GM12878 (cell line): ENCODE results near the gene CAPN1. TPM values are rescaled to one million over a fixed set of nuclear protein-coding genes. Genes with fewer than 3 reads are reported as not detected.

Experiments used
- ATAC-seq: fragments of 200-7000 bp; cut with Tn5 transposase; 3 replicates; pipeline ENCODE4 v1.9.1; 2020; ENCODE audit warnings: mild to moderate bottlenecking, moderate library complexity
- BruUV-seq: library from RNA; stranded (reverse); fragments of 400-500 nt; replicated peaks from 2 replicates; lab custom pipeline; 2021; lab: Mats Ljungman, UMichigan
- CTCF ChIA-PET: fragments of 300-600 bp; sonication (Branson Sonifier 250); formaldehyde crosslinking; extraction: SDS; loops from one replicate; lab custom pipeline; 2021; ENCODE audit warnings: inconsistent platforms; lab: Yijun Ruan, JAX
- POLR2A ChIA-PET: fragments of 350-600 bp; formaldehyde crosslinking; extraction: SDS; loops from one replicate; lab custom pipeline; 2021; ENCODE audit warnings: inconsistent platforms; lab: Charles Lee
- RAD21 ChIA-PET: fragments of 300-600 bp; sonication (Branson Sonifier 250); formaldehyde crosslinking; loops from one replicate; lab custom pipeline; 2023; ENCODE audit warnings: antibody characterized with exemption; ENCODE audit not compliant: unreplicated experiment; lab: Charles Lee
- SMC1A ChIA-PET: fragments of 300-600 bp; sonication (Branson Sonifier 250); formaldehyde crosslinking; loops from one replicate; lab custom pipeline; 2023; ENCODE audit not compliant: unreplicated experiment, uncharacterized antibody; lab: Charles Lee
- DNase-seq: peaks from one replicate; pipeline ENCODE4 v3.0.0-alpha.2; 2011; ENCODE audit warnings: low read depth, low spot score
- FAIRE-seq: peaks from 3 replicates; lab custom pipeline; 2011; peaks lifted over from hg19 to GRCh38; lab: Jason Lieb, UNC
- H2AFZ ChIP-seq: 2 replicates; pipeline ENCODE4 v1.6.0; 2011; ENCODE audit warnings: low read depth, low read length, control low read depth; ENCODE audit not compliant: control insufficient read depth
- H3K27ac ChIP-seq: 2 replicates; pipeline ENCODE4 v1.5.1; 2011; ENCODE audit warnings: control low read depth; ENCODE audit not compliant: control insufficient read depth, insufficient read depth
- H3K27me3 ChIP-seq, 2 experiments: replicated peaks in 1 of 2; 2 replicates each; pipeline versions ENCODE4 v1.6.0 to v1.6.1; 2011; ENCODE audit warnings: low read length in 1 of 2; ENCODE audit not compliant: control insufficient read depth in 2 of 2, insufficient read depth in 2 of 2
- H3K36me3 ChIP-seq, 2 experiments: 2 replicates each; pipeline ENCODE4 v1.5.1; 2011; ENCODE audit warnings: low read length in 1 of 2; ENCODE audit not compliant: control insufficient read depth in 2 of 2, insufficient read depth in 2 of 2
- H3K4me1 ChIP-seq: 2 replicates; pipeline ENCODE4 v1.6.1; 2011; ENCODE audit warnings: mild to moderate bottlenecking, low read length, moderate library complexity, mixed read lengths; ENCODE audit not compliant: control insufficient read depth, insufficient read depth
- H3K4me2 ChIP-seq: 2 replicates; pipeline ENCODE4 v1.6.0; 2011; ENCODE audit warnings: control low read depth; ENCODE audit not compliant: control insufficient read depth, insufficient read depth
- H3K4me3 ChIP-seq: fragments of 200-600 bp; sonication (generic); 2 replicates; pipeline ENCODE4 v1.5.1; 2016
- H3K79me2 ChIP-seq: 2 replicates; pipeline ENCODE4 v1.6.0; 2011; ENCODE audit warnings: low read length; ENCODE audit not compliant: control insufficient read depth, insufficient read depth
- H3K9ac ChIP-seq: 2 replicates; pipeline ENCODE4 v1.8.0; 2011; ENCODE audit warnings: low read length, control low read depth, mixed read lengths; ENCODE audit not compliant: control insufficient read depth, insufficient read depth
- H3K9me3 ChIP-seq: replicated peaks from 3 replicates; pipeline ENCODE4 v1.5.1; 2011; ENCODE audit warnings: mild to moderate bottlenecking, low read length; ENCODE audit not compliant: control insufficient read depth, insufficient read depth
- H4K20me1 ChIP-seq: 2 replicates; pipeline ENCODE4 v1.6.0; 2011; ENCODE audit not compliant: control insufficient read depth, insufficient read depth
- CBFB ChIP-seq: IDR thresholded peaks from 2 replicates; pipeline ENCODE4 v1.6.1; 2016; ENCODE audit warnings: antibody characterized with exemption, low read depth
- CHD2 ChIP-seq: IDR thresholded peaks from 2 replicates; pipeline ENCODE4 v1.6.1; 2011; ENCODE audit warnings: low read depth, low read length, improper control_type of control experiment, borderline replicate concordance
- FOS ChIP-seq: IDR thresholded peaks from 3 replicates; pipeline ENCODE4 v1.6.1; 2011; ENCODE audit warnings: borderline replicate concordance; ENCODE audit not compliant: insufficient read length; ENCODE audit errors: extremely low read depth
- JUNB ChIP-seq: IDR thresholded peaks from 2 replicates; pipeline ENCODE4 v1.6.1; 2016; ENCODE audit warnings: antibody characterized with exemption, mild to moderate bottlenecking
- NFYA ChIP-seq: IDR thresholded peaks from 2 replicates; pipeline ENCODE4 v1.6.1; 2011; ENCODE audit warnings: low read depth, mild to moderate bottlenecking, low read length, improper control_type of control experiment, borderline replicate concordance
- POLR2A ChIP-seq: IDR thresholded peaks from 2 replicates; pipeline ENCODE4 v1.6.1; 2011; ENCODE audit warnings: low read depth, mild to moderate bottlenecking, low read length
- RUNX3 ChIP-seq: IDR thresholded peaks from 2 replicates; pipeline ENCODE4 v1.6.1; 2012; ENCODE audit warnings: low read length, inconsistent platforms
- ZNF592 ChIP-seq: fragments of 450-650 bp; IDR thresholded peaks from 2 replicates; pipeline ENCODE4 v1.6.1; 2017; ENCODE audit warnings: mild to moderate bottlenecking, moderate library complexity
- whole genome bisulfite sequencing: methylation state at CpG from one replicate; pipeline ENCODE4 v1.1.6; 2016; ENCODE audit warnings: low lambda C conversion rate; ENCODE audit not compliant: insufficient replicate concordance, insufficient coverage; ENCODE audit errors: missing lambda C conversion rate; 5-methylcytosine and 5-hydroxymethylcytosine counted together
- in situ Hi-C: fragments of 300-500 bp; cut with MboI; formaldehyde crosslinking; loops from 9 replicates; pipeline ENCODE4 v1.14.3; 2018; ENCODE audit warnings: mixed read lengths
- intact Hi-C: fragments of 100-400 bp; cut with micrococcal nuclease; formaldehyde crosslinking; loops from one replicate; pipeline ENCODE4 v1.14.2; 2022; ENCODE audit not compliant: unreplicated experiment
- polyA plus RNA-seq, 11 experiments: library from polyadenylated mRNA; depleted of rRNA in 4 of 11; unstranded in 6 of 11; stranded (reverse) in 5 of 11; fragments of >200 nt; fragmentation: Nextera tagmentation in 4 of 11; fragmentation: Illumina TruSeq in 1 of 11; extraction: Ambion mirVana in 4 of 11; extraction: Trizol in 1 of 11; gene quantifications; 1 replicate in 1 of 11; 2 replicates in 10 of 11; pipeline versions ENCODE4 v1.2.1 to v1.2.3, GENCODE V29; 2011 to 2016; ENCODE audit warnings: inconsistent platforms in 2 of 11, missing spikeins in 2 of 11, low read depth in 1 of 11
- total RNA-seq, 4 experiments: library from RNA; depleted of rRNA in 3 of 4; stranded (reverse); fragments of >200 nt in 3 of 4; fragmentation: Illumina TruSeq in 1 of 4; extraction: Trizol in 1 of 4; gene quantifications; 2 replicates each; pipeline versions ENCODE4 v1.2.1 to v1.2.3, GENCODE V29; 2013 to 2021

CAPN1 gene
- total and polyA plus RNA-seq, 10 of the 15 experiments (the other 5 are each of a cell fraction or from before 2014, with no cell fraction given): 2.2 to 167 (median 77.3) TPM

- POLR2A ChIA-PET: interaction anchor here (0.6 to 0.7 kb wide), 2 partner anchors 517 to 561 kb away, joined by 3 read pairs; no protein-coding TSS in a partner anchor
Measured at GRCh38 chr11:65211293-65212105, 29.8 kb downstream of the CAPN1 start.

GRCh38 chr11:65212226-65212801 lies 30.6 kb downstream of the CAPN1 start:
- no peak overlapping the region for H3K4me2 ChIP-seq

More at GRCh38 chr11:65211293-65212105, 29.8 kb downstream of the CAPN1 start:
- ChIA-PET CTCF (interaction anchor here (1.2 kb wide), 1 partner anchor 15 kb away, joined by 4 read pairs; no protein-coding TSS in a partner anchor), SMC1A (no interaction called here), RAD21 (no interaction called here)
- no peak overlapping the region for H3K4me2 ChIP-seq
- no peak overlapping the region for H3K27ac ChIP-seq
- DNase-seq (no peak), FAIRE-seq (no peak), ATAC-seq (no peak)
- TF ChIP-seq POLR2A: peak; percentile 25; the same call in 1 of the 2 replicates
- TF ChIP-seq FOS: no peak
- H2AFZ ChIP-seq: no peak overlapping the region
- no peaks in the 10 kb centered on the region for H3K9me3 ChIP-seq
- no peaks in the 10 kb centered on the region for H4K20me1 ChIP-seq
- no peak overlapping the region for H3K4me3 ChIP-seq
- TSS peak; percentile 80 for BruUV-seq
- no peak overlapping the region for H3K9ac ChIP-seq
- intact Hi-C loops: no loop called here
- in situ Hi-C loops: no loop called here
- no peaks in the 10 kb centered on the region for H3K79me2 ChIP-seq
- peaks cover 7% of the 10 kb centered on the region for H3K4me1 ChIP-seq
- peaks cover 0 to 11% of the 10 kb centered on the region in 2 experiments; a peak in 2 of 4 replicates for H3K36me3 ChIP-seq
- WGBS: 89% methylated on average over 28 of the region's 29 CpGs
- H3K27me3 ChIP-seq: no peaks in the 10 kb centered on the region

More at GRCh38 chr11:65212226-65212801, 30.6 kb downstream of the CAPN1 start:
- Histone ChIP-seq H3K79me2 (no peaks in the 10 kb centered on the region), H3K27me3 (no peaks in the 10 kb centered on the region), H4K20me1 (no peaks in the 10 kb centered on the region), H3K4me3 (no peak overlapping the region), H3K4me1 (peaks cover 7% of the 10 kb centered on the region), H3K9ac (no peak overlapping the region), H2AFZ (no peak overlapping the region), H3K27ac (no peak overlapping the region), H3K36me3 (peaks cover 0 to 8% of the 10 kb centered on the region in 2 experiments; a peak in 2 of 4 replicates), H3K9me3 (no peaks in the 10 kb centered on the region)
- ChIA-PET RAD21 (no interaction called here), POLR2A (interaction anchor here (0.5 to 0.6 kb wide), 2 partner anchors 148 to 562 kb away, joined by 3 read pairs; no protein-coding TSS in a partner anchor), SMC1A (no interaction called here), CTCF (no interaction called here)
- DNase-seq (no peak), ATAC-seq (no peak), FAIRE-seq (no peak)
- 78% methylated on average over 13 of the region's 13 CpGs for WGBS
- TF ChIP-seq NFYA (no peak), RUNX3 (no peak), JUNB (no peak), CBFB (no peak), ZNF592 (no peak), CHD2 (no peak)
- BruUV-seq: no TSS peak
- in situ Hi-C loops (no loop called here), intact Hi-C loops (no loop called here)
